Measurements from ENCODE around the gene RAPGEF5. TPM values are rescaled to one million over a fixed set of nuclear protein-coding genes. Genes with fewer than 3 reads are reported as not detected.
A peak's percentile ranks its signal among the peaks of the same experiment; 100 is the strongest.

RAPGEF5 gene
- total RNA-seq, 1 donor from 2014 or later: 5.4 TPM

DNA sequence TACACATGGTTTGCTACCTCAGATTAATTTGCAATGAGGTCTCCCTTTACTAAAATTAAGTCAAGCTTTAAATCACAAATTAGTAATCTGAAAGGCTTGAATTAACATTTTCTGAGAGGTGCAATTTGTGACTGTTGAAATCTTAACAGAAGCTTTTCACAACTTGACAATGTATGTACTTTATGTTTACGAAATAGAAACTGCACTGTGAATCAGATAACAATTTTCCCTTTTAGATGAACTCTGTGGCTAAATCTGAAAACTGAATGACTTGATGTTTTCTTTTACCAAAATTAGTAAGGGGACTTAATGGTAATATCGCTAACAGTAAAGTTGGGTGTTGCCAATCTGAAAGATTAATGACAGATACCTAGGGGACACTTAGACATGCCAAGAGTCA lies 197.6 kb downstream of the RAPGEF5 start:
- no peak for TF ChIP-seq CTCF (IDR thresholded peaks at IDR 0.05; ENCODE audit: unreplicated experiment)
- Mint-ChIP-seq H3K27me3 (ENCODE audit: low read depth) (no peaks in the 10 kb centered on the region), H3K36me3 (no peaks in the 10 kb centered on the region), H3K27ac (no peak overlapping the region), H3K4me1 (peaks cover 6% of the 10 kb centered on the region), H3K9me3 (no peaks in the 10 kb centered on the region), H3K4me3 (no peak overlapping the region)
- no peak for DNase-seq (ENCODE audit: low spot score in 2 of 2, unreplicated experiment in 2 of 2)

- Mint-ChIP-seq H3K4me3 (no peak overlapping the region), H3K9me3 (no peaks in the 10 kb centered on the region), H3K4me1 (peaks cover 17% of the 10 kb centered on the region), H3K27ac (no peak overlapping the region), H3K27me3 (ENCODE audit: low read depth) (no peaks in the 10 kb centered on the region), H3K36me3 (no peaks in the 10 kb centered on the region)
- no peak for DNase-seq (ENCODE audit: low spot score in 2 of 2, unreplicated experiment in 2 of 2)
- TF ChIP-seq CTCF (IDR thresholded peaks at IDR 0.05; ENCODE audit: unreplicated experiment): no peak
These were observed 199.4 kb downstream of the RAPGEF5 start for GRCh38 chr7:22157552-22157951.

DNA sequence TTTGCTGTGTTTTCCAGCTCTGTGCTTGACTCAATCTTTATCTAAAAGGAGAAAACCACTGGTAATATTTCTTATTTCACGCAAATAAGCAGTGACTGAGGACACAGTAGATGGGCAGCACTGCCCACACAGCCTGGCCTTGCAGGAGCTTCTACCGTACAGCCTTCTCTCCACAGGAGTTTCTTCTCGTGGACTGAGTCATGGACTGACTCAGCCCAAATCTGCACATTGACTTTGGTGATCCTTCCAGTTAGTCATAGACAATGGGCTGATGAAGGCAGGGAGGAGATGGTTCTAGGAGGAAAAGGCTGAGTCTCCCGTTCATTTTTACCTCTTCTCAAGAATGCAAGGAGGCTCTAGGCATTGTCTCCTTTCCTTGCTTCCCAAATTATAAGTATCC lies 200.7 kb downstream of the RAPGEF5 start:
- H3K36me3 Mint-ChIP-seq: no peaks in the 10 kb centered on the region
- H3K27ac Mint-ChIP-seq: no peak overlapping the region
- no peaks in the 10 kb centered on the region for H3K27me3 Mint-ChIP-seq (ENCODE audit: low read depth)
- DNase-seq (ENCODE audit: low spot score in 2 of 2, unreplicated experiment in 2 of 2): no peak
- peaks cover 17% of the 10 kb centered on the region for H3K4me1 Mint-ChIP-seq
- no peaks in the 10 kb centered on the region for H3K9me3 Mint-ChIP-seq
- TF ChIP-seq CTCF (IDR thresholded peaks at IDR 0.05; ENCODE audit: unreplicated experiment): no peak
- H3K4me3 Mint-ChIP-seq: no peak overlapping the region

DNA sequence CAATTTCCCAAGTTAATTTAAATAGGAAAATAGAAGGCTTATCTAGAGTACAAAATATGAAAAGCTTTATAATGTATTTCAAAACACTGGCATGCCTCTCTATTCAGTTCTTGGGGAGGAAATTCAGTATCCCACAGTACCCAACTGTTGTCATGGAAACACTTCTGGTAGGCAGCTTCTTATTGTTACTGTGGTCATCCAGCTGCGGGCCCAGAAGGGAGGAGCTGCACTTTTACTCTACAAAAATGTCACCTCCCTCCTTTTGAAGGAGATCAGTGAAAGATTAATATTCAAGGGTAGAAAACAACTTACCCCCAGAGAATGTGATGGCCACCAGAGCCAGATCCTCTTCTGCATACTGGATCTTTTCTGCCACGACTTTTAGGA lies 202.8 kb downstream of the RAPGEF5 start:
- no peaks in the 10 kb centered on the region for H3K27me3 Mint-ChIP-seq (ENCODE audit: low read depth)
- H3K4me1 Mint-ChIP-seq: peaks cover 17% of the 10 kb centered on the region
- TF ChIP-seq CTCF (IDR thresholded peaks at IDR 0.05; ENCODE audit: unreplicated experiment): no peak
- H3K27ac Mint-ChIP-seq: no peak overlapping the region
- H3K36me3 Mint-ChIP-seq: no peaks in the 10 kb centered on the region
- no peaks in the 10 kb centered on the region for H3K9me3 Mint-ChIP-seq
- no peak for DNase-seq (ENCODE audit: low spot score in 2 of 2, unreplicated experiment in 2 of 2)
- no peak overlapping the region for H3K4me3 Mint-ChIP-seq

- Mint-ChIP-seq H3K36me3 (no peaks in the 10 kb centered on the region), H3K4me3 (no peak overlapping the region), H3K27ac (peak overlapping the region; percentile 59), H3K9me3 (no peaks in the 10 kb centered on the region), H3K27me3 (ENCODE audit: low read depth) (no peaks in the 10 kb centered on the region), H3K4me1 (peaks cover 17% of the 10 kb centered on the region)
- no peak for DNase-seq (ENCODE audit: low spot score in 2 of 2, unreplicated experiment in 2 of 2)
- TF ChIP-seq CTCF (IDR thresholded peaks at IDR 0.05; ENCODE audit: unreplicated experiment): no peak
These were observed 203.4 kb downstream of the RAPGEF5 start for GRCh38 chr7:22153432-22154142.
